Adrenal gland (tissue), 5 donors: ENCODE data around the gene CELA3B.
"Not testable (repeated sequence)": the region's sequence is repeated elsewhere in the genome, so short reads cannot be mapped to it uniquely, and the experiment has no call there.

ENCODE experiments used
- POLR2A ChIP-seq, 2 donors: fragments of 450-650 bp; IDR thresholded peaks; one replicate each; pipeline ENCODE4 v1.6.1; 2017; ENCODE audit warnings: antibody characterized with exemption in 2 of 2, mild to moderate bottlenecking in 2 of 2, moderate library complexity in 1 of 2
- TF ChIP-seq, protein P1 (sequence below), 6 experiments: fragments of 450-650 bp in 4 of 6; fragments of 200-600 bp in 2 of 6; sonication (generic) in 1 of 6; IDR thresholded peaks; 1 replicate in 5 of 6; 2 replicates in 1 of 6; pipeline versions ENCODE4 v1.5.1 to v1.8.0; 2016 to 2021; ENCODE audit warnings: antibody characterized with exemption in 6 of 6, mild to moderate bottlenecking in 2 of 6, moderate library complexity in 1 of 6
- donor health status: DM: no; HTN: no; CAD: no.

DNA sequence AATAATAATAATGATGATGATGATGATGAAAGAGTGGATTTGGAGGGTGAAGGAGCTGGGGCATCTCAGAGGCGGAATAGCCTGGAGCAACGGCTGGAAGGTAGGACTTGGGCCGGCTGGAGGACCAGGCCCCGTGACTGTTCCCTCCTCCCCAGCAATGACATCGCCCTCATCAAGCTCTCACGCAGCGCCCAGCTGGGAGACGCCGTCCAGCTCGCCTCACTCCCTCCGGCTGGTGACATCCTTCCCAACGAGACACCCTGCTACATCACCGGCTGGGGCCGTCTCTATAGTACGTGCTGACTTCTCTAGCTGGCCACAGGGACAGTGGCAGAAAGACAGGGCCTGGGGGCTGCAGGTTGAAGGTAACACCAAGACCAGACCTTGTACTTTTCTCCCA, 6.7 kb downstream of the CELA3B start:
- TF ChIP-seq, protein P1, sequence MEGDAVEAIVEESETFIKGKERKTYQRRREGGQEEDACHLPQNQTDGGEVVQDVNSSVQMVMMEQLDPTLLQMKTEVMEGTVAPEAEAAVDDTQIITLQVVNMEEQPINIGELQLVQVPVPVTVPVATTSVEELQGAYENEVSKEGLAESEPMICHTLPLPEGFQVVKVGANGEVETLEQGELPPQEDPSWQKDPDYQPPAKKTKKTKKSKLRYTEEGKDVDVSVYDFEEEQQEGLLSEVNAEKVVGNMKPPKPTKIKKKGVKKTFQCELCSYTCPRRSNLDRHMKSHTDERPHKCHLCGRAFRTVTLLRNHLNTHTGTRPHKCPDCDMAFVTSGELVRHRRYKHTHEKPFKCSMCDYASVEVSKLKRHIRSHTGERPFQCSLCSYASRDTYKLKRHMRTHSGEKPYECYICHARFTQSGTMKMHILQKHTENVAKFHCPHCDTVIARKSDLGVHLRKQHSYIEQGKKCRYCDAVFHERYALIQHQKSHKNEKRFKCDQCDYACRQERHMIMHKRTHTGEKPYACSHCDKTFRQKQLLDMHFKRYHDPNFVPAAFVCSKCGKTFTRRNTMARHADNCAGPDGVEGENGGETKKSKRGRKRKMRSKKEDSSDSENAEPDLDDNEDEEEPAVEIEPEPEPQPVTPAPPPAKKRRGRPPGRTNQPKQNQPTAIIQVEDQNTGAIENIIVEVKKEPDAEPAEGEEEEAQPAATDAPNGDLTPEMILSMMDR (IDR thresholded peaks at IDR 0.05) = not testable (repeated sequence)
- not testable (repeated sequence) for TF ChIP-seq POLR2A (IDR thresholded peaks at IDR 0.05)
